Neutrophil (primary cell): ENCODE measurements around the gene IGSF21.

Experiments
- H3K27ac ChIP-seq: fragments of 200-600 bp; sonication (generic); 2 replicates; pipeline ENCODE4 v1.5.1; 2016; ENCODE audit warnings: mild to moderate bottlenecking, moderate library complexity
- H3K27me3 ChIP-seq: fragments of 200-600 bp; sonication (generic); 2 replicates; pipeline ENCODE4 v1.6.0; 2016; ENCODE audit warnings: mild to moderate bottlenecking
- H3K36me3 ChIP-seq: fragments of 200-600 bp; sonication (generic); 2 replicates; pipeline ENCODE4 v1.5.1; 2017
- H3K4me1 ChIP-seq, 2 experiments: fragments of 200-600 bp in 1 of 2; sonication (generic) in 1 of 2; 1 replicate in 1 of 2; 2 replicates in 1 of 2; pipeline versions ENCODE4 v1.5.1 to v1.6.1; 2013 to 2016; ENCODE audit warnings: low read depth in 1 of 2, low read length in 1 of 2, mild to moderate bottlenecking in 1 of 2, moderate library complexity in 1 of 2; ENCODE audit not compliant: control insufficient read depth in 1 of 2, insufficient read depth in 1 of 2
- H3K4me3 ChIP-seq, 2 experiments: fragments of 200-600 bp in 1 of 2; sonication (generic) in 1 of 2; 1 replicate in 1 of 2; 2 replicates in 1 of 2; pipeline ENCODE4 v1.5.1; 2013 to 2016; ENCODE audit warnings: low read depth in 1 of 2, low read length in 1 of 2, mild to moderate bottlenecking in 1 of 2, moderate library complexity in 1 of 2
- H3K9me3 ChIP-seq: fragments of 200-600 bp; sonication (generic); 2 replicates; pipeline ENCODE4 v1.5.1; 2016
- CTCF ChIP-seq: fragments of 200-600 bp; sonication (generic); IDR thresholded peaks from 2 replicates; pipeline ENCODE4 v1.5.1; 2016; ENCODE audit warnings: antibody characterized with exemption

The IGSF21 gene

GRCh38 chr1:18190598-18190997 lies 83.0 kb downstream of the IGSF21 start:
- H3K4me1 ChIP-seq: no peaks in the 10 kb centered on the region
- peaks cover 2% of the 10 kb centered on the region for H3K27me3 ChIP-seq
- H3K4me3 ChIP-seq: no peak overlapping the region
- TF ChIP-seq CTCF: no peak
- H3K9me3 ChIP-seq: no peaks in the 10 kb centered on the region
- no peaks in the 10 kb centered on the region for H3K36me3 ChIP-seq
- no peak overlapping the region for H3K27ac ChIP-seq

GRCh38 chr1:18191037-18191436 lies 83.4 kb downstream of the IGSF21 start:
- Histone ChIP-seq H3K36me3 (no peaks in the 10 kb centered on the region), H3K27me3 (peaks cover 6% of the 10 kb centered on the region), H3K4me3 (no peak overlapping the region), H3K9me3 (no peaks in the 10 kb centered on the region), H3K27ac (no peak overlapping the region), H3K4me1 (no peaks in the 10 kb centered on the region)
- no peak for TF ChIP-seq CTCF

DNA sequence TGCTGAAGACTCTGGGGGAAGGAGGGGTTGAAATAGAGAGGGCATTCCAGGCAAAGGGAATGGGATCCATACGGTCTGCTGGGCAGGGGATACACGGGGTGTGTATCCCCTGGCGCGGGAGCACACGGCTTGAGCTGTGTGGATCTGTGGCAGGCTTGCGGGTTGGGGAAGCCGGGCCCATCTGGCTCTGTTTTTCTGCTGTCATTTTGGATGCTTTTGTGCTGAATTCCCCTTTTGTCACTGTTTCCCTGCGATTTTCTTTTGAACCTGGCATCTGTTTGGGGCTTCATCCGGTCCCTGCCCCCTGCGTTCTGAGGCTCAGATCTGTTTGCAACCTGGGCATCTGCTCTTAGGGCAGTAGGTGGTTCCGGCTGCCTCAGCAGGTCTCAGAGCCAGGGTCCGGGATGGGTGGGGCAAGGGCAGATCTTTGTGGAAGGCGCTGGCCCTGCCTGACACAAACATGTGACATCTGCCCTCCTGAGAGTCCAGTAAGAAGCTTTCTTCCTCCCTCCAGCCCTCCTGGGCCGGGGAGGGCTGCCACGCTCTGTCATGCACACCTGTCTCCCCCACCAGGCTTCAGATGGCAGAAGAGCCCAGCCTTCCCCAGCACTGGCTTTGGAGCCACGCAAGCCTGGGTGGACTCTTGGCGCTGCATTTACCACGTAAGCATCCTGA lies 84.0 kb downstream of the IGSF21 start:
- H3K27ac ChIP-seq: no peak overlapping the region
- no peaks in the 10 kb centered on the region for H3K4me1 ChIP-seq
- no peak for TF ChIP-seq CTCF
- H3K27me3 ChIP-seq: peaks cover 12% of the 10 kb centered on the region
- no peaks in the 10 kb centered on the region for H3K36me3 ChIP-seq
- H3K9me3 ChIP-seq: no peaks in the 10 kb centered on the region
- H3K4me3 ChIP-seq: no peak overlapping the region

- no peaks in the 10 kb centered on the region for H3K36me3 ChIP-seq
- H3K27me3 ChIP-seq: peaks cover 18% of the 10 kb centered on the region
- no peak for TF ChIP-seq CTCF
- H3K27ac ChIP-seq: no peak overlapping the region
- H3K4me1 ChIP-seq: no peaks in the 10 kb centered on the region
- H3K9me3 ChIP-seq: no peaks in the 10 kb centered on the region
- H3K4me3 ChIP-seq: no peak overlapping the region
These were observed 84.6 kb downstream of the IGSF21 start for GRCh38 chr1:18192182-18192581.

DNA sequence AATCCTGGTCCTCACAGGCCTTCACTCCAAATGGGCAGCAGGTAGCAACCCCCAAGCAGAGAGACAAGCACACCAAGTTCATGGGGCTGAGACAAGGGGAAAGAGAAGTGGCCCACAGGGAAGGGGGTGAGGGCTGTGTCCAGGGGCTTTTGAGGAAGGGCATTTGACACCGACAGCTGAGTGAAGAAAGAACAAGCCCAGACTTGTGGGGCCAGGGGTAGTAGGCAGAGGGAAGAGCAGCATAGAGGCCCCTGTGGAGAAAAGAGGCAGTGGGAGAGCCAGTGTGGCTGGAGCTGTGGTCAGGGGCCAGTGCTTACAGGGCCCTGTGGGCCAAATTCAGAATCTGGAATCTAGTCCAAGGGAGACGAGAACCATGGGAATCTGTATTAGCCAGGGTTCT lies 85.4 kb downstream of the IGSF21 start:
- no peaks in the 10 kb centered on the region for H3K36me3 ChIP-seq
- TF ChIP-seq CTCF: no peak
- H3K4me1 ChIP-seq: no peaks in the 10 kb centered on the region
- H3K27me3 ChIP-seq: peaks cover 26% of the 10 kb centered on the region
- H3K27ac ChIP-seq: no peak overlapping the region
- H3K9me3 ChIP-seq: no peaks in the 10 kb centered on the region
- no peak overlapping the region for H3K4me3 ChIP-seq
